HTERT RPE-1 (cell line): Measurements from ENCODE around the gene VSIG10L2.

Source experiments
- in situ Hi-C: fragments of 300-500 bp; cut with MboI; formaldehyde crosslinking; loops from 4 replicates; pipeline ENCODE4 v1.14.3; 2020; ENCODE audit warnings: low sequenced_read_pairs

Gene VSIG10L2

DNA sequence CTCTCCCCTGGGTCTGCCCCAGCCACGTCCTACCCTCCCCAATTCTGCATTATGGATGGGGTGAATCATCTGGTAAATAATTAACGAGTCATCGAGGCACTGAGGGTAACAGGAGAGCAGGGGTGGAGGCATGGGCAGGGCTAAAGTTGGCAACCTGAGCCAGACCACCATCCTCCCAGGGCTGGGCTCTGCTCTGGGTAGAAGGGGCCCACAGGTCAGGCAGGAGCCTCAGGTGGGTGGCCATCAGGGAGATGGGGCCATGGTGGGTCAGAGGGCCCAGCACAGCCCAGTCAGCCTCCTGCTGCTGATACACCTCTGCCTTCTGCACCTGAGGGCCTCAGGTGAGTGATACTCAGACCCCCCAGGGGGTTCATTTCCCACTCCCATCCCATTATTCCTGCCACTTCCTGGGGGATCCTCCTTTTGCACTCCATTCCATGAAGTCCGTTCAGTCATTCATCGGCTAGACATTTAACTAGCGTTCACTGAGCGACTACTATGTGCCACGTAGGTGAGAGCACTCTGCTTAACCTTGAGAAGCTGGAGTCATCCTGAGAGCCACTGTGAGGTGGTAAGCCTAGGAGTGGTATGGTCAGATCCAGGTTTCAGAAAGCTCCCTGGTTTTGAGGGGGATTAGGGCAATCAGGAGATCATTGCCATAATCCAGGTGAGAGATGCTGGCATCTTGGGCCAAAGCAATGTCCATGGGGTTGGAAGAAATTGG lies at the start of gene VSIG10L2:
Gene VSIG10L2, plus strand, starts transcription at position 248 of the 724 bp plus-strand sequence. Its CDS starts 12 bp downstream, at position 260.
- in situ Hi-C loops: no loop called here

DNA sequence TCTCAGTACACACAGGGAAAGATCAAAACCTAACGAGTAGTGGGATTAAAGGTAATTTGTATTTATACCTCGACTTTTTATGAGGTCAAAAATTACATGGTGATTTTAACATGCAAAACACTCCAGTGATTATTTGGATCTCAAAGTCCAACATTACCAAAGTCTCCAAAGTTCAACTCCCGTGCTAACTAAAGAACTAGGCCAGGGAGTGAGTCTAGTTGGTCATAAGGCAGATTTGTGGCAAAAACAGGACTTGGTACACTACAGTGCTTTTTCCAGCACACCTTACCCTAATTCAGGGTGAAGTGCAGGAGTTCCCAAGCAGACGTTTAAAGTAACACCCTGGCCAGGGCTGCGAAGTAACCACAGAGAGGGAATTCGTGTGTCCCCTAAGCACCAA lies 44.0 kb upstream of the VSIG10L2 start:
- in situ Hi-C loops: loop anchor here (25.0 kb wide), 1 partner anchor 285 kb away; no protein-coding TSS in a partner anchor

DNA sequence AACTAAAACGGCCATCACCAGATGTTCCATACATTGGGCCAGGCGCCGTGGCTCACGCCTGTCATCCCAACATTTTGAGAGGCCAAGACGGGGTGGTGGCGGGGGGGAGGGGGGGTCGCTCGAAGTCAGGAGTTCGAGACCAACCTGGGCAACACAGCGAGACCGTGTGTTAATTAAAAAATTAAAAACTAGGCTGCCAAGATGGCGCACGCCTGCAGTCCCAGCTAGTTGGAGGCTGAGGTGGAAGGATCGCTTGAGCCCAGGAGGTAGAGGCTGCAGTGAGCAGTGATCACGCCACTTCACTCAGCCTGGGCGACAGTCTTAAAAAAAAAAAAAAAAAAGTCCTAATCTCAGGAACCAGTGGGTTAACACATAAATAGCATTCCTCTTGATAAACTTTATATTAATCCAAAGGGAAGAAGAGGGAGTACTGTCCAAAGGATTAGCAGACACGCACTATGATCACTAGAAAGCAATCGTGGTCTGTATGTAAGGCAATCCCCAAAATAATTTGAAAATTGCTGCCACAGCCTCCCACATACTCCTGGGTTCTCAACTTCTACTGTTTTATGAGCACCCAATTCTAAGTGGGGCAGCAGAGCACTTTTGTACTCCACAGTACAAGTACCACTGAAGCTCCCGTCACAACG lies 43.4 kb upstream of the VSIG10L2 start:
- in situ Hi-C loops: loop anchor here (25.0 kb wide), 1 partner anchor 285 kb away; no protein-coding TSS in a partner anchor

DNA sequence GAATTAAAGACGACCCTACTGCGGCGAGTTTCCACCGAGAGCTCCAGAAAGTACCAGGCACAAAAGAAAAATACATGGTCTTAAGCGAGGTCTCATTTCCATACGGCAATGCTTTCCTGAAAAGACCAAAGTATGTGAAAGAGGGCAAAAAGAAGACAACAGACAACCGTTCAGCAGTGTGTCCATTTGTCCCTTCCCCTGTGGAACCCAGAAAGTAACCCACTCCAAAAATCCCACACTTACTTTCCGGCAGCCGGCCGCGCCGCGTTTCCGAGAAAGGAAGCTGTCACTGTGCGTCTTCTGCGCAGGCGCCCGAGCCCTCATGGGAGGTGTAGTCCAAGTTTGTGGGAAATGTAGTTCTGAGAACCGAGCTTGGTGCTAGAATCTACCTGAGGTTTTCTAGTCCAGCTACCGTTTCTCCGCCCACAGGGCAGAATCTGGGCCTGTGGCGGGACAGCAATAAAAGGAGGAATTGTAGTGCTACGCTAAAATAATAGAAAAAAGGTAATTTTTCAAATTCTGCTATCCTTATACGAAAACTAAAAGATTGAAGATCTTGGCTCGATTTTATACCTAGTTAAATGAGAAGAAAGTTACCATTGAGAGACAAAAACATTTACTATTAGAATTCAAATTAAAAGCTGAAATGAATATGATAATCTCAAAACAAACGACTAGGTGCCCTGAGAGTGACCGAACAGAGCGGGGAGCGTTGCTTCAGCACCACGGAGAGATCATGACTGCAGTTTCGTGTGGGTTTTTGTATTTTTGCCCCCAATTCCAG lies 42.7 kb upstream of the VSIG10L2 start, which contains the start of gene PUS3:
Gene PUS3, minus strand, starts transcription at position 280 of the 784 bp plus-strand sequence. CDS start 6,922 bp downstream, outside the sequence.
- in situ Hi-C loops: loop anchor here (25.0 kb wide), 1 partner anchor 284 kb away; no protein-coding TSS in a partner anchor

DNA sequence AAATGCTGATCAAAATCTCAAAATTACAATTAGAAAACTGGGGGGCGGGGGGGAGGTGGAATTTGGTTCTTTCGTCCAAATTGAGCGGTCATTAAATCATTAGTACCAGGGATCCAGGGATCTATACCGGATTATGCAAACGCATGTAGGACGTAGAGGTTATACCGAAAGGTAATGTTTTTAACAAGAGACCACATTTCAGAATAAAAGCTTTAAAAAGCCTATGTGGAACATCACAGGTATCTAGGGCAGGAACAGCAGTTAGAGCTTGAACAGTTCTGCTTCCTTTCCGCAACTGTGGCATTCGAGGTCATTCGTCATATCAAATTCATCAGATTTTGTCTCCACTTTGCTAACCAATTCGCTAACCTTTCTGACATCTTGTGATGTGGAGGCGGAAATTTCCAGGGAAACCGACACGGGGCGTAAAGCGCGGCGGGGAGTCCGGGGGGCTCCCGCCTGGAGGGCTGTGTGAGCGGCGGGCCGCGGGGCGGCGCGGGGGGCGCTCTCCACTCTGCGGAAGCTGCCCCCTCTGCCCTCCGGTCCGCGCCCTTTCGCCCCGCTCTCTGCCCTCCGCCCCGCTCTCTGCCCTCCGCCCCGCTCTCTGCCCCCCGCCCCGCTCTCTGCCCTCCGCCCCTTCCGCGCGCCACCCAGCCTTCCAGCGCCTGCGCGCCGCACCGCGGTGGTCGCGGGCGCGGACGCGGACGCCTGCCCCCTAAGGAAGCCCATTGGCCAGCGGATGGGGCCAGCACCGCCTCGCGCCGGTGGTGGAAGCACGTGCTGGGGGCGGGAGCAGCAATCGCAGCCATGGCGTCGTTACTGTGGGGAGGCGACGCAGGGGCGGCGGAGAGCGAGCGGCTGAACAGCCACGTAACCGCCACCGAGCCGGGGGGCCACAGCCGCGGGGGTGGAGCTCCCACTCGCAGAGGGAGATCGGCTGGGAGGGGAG lies 41.9 kb upstream of the VSIG10L2 start, which contains the start of gene DDX25:
Gene DDX25, plus strand, starts transcription at position 798 of the 949 bp plus-strand sequence. Its CDS starts 10 bp downstream, at position 808.
- in situ Hi-C loops: loop anchor here (25.0 kb wide), 1 partner anchor 283 kb away; no protein-coding TSS in a partner anchor

DNA sequence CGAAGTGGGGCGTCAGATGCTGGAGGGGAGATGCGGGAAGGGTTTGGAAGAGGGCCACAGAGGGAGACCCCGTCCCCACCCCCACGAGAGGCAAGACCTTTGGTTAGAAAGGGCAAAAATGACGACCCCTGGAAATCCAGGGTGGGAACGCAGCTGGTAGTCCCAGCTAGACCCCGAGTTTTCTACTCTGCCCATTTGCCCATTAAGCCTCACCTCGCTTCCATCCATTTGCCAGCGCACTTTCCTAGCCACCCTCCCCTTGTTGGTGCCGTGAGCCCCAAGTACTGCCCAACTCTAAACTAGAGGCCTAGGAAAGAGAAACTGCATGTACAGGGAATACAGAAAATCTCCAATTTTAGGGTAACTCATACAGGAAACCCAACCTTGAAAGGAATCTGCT lies 41.2 kb upstream of the VSIG10L2 start:
- in situ Hi-C loops: loop anchor here (25.0 kb wide), 1 partner anchor 283 kb away; no protein-coding TSS in a partner anchor

DNA sequence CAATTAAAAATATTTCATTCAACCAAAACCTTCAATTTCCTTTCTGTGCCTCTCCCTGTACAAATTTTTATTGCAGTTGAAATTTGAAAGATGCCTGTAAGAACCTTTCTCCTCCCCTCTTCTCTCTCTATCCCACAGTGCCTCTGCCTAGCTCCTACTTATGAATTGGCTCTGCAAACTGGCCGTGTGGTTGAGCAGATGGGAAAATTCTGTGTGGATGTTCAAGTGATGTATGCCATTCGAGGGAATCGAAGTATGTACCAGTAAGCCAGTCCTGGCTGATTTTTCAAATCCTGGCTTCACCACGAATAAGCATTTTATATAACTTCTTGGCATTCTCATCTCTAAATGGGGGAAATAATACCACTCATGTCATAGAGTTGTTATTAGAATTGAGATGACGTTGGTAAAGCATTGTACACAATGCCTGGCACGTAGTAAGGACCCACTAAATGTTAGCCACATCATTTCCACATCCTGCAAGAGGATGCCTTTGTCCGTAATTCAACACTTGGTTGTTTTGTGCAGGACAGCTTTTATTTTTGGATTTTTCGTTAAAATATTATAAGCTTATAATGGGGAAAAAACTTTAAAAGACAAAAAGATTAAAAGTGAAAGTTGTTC lies 35.5 kb upstream of the VSIG10L2 start:
- in situ Hi-C loops: loop anchor here (25.0 kb wide), 1 partner anchor 277 kb away; no protein-coding TSS in a partner anchor

DNA sequence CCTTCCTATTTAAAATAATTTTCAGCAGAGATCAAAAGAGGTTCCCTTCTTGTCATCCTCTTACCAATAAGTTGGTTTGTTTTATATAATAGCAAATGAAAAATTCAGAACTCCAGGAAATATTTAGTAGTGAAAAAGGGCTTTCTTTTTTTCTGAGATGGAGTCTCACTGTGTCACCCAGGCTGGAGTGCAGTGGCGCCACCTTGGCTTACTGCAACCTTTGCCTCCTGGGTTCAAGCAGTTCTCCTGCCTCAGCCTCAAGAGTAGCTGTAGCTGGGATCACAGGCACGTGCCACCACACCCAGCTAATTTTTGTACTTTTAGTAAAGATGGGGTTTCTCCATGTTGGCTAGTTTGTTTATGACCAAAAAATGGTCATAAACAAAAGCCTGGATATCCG lies 31.2 kb upstream of the VSIG10L2 start:
- in situ Hi-C loops: loop anchor here (25.0 kb wide), 1 partner anchor 273 kb away; no protein-coding TSS in a partner anchor

DNA sequence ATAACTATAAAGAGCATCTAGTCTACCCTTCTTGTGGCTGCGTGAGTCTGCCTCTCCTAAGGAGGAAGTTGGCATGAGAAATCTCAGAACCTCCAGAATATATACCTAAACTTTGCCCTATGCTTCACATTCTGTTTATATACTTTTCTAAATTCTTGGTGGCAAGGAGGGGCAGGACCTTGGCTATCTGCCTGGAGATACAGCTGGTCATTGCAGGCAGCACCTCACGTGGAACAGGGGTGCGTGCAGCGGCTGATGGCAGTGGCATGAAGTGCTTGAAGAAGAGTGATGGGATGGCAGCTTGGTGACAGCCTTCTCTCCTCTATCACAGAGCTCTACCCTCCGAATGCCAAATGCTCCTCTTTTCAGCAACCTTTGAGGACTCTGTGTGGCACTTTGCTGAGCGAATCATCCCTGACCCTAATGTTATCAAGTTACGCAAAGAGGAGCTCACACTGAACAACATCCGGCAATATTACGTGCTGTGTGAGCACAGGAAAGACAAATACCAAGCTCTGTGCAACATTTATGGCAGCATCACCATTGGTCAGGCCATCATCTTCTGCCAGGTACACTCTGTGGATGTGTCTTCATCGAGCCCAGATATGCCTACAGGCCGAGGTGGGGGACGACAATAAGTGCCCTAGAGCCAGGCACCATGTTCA lies 29.0 kb upstream of the VSIG10L2 start:
- in situ Hi-C loops: loop anchor here (25.0 kb wide), 1 partner anchor 270 kb away; no protein-coding TSS in a partner anchor

DNA sequence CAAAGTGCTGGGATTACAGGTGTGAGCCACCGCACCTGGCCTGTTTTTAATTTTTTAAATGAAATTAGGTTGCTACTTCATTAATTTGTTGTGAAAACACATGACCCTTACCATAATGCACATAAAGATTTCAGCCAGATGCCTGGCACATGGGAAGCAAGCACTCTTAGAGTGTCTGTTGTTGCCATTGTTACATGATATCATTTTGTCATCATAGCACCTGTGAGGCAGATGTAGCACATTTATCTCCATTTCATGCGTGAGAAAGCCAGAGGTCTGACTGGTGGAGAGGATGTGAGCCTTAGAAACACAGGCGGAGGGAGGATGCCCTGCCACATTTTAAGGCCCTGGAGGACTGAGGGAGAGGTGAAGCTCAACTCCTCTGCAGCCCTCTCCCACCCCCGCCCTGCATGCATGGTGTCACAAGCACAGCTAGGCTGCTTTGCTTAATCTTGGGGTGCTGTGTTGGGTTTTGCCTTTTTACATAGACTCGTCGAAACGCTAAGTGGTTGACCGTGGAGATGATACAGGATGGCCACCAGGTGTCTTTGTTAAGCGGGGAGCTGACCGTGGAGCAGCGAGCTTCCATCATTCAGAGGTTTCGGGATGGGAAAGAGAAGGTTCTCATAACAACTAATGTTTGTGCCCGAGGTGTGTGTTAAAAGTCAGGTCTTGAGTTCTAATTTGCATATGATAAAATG lies 27.6 kb upstream of the VSIG10L2 start:
- in situ Hi-C loops: loop anchor here (25.0 kb wide), 1 partner anchor 269 kb away; no protein-coding TSS in a partner anchor

- in situ Hi-C loops: loop anchor here (25.0 kb wide), 1 partner anchor 266 kb away; no protein-coding TSS in a partner anchor
Measured at GRCh38 chr11:125921042-125921441, 24.8 kb upstream of the VSIG10L2 start.

- in situ Hi-C loops: loop anchor here (25.0 kb wide), 1 partner anchor 265 kb away; no protein-coding TSS in a partner anchor
Measured at GRCh38 chr11:125922156-125922555, 23.7 kb upstream of the VSIG10L2 start.

GRCh38 chr11:125923012-125923579 lies 22.7 kb upstream of the VSIG10L2 start:
- in situ Hi-C loops: loop anchor here (25.0 kb wide), 1 partner anchor 264 kb away; no protein-coding TSS in a partner anchor

DNA sequence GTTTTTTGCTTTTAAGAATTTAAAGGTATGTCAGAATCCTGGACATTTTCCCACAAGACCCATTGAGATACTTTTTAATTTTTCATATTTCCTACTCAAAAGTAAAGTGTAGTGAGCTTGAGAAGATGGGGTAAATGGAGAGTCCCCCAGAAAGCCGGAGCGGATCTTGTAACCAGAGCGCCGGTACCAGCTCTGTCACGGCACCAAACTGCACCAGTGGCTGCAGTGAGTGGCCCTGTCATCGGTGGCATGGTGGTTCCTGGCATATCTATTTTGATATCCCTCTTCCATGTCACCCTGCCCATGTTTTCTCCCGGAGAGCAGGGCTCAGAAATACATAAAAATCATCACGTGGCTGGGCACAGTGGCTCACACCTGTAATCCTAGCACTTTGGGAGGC lies 22.2 kb upstream of the VSIG10L2 start:
- in situ Hi-C loops: loop anchor here (25.0 kb wide), 1 partner anchor 264 kb away; no protein-coding TSS in a partner anchor

- in situ Hi-C loops: loop anchor here (25.0 kb wide), 1 partner anchor 263 kb away; no protein-coding TSS in a partner anchor
Measured at GRCh38 chr11:125924384-125925007, 21.3 kb upstream of the VSIG10L2 start.

DNA sequence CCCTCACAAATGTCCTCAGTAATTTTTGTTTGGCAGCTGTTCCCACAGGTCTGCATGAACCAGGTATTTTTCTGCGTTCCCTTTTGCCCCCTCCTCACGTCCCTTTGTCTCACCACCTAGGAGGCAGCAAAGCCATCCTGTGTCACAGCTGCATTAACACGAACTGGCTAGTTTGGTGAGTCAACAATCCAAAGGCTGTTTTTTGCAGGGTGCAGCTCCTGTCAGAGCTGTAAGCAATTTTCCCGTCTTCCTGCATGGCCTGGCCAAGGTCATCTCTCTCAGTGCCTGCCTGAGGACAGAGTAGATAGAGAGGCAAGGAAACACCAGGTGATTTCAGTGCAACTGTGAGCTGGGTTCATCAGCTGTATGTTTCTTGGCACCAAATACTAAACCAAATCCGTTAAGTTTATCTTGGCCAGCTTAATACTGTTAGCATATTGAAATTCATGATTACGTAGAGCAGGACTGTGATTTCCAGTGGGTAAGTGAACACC lies 20.6 kb upstream of the VSIG10L2 start:
- in situ Hi-C loops: no loop called here

DNA sequence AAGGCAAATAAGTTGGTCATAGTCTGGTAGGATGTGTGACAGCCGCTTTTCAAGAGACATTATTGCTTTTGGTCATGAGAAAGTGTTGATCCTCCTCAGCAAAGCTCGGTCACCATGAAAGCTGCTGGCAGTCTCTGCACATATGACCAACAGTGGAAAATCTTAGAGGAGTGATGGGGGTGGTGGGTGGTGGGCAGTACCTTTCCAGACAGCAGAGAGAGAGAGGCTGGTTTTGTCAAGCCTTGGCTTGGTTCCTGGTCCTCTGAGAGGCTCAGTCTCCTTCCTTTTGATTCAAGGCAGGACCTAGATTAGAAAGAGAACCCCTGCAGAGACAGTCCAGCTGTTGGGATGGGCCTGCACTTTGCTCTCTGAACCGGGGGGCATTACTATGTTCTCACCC lies 20.0 kb upstream of the VSIG10L2 start:
- in situ Hi-C loops: no loop called here
